Measurements from ENCODE around the gene KCNIP1. TPM values are rescaled to one million over a fixed set of nuclear protein-coding genes. Genes with fewer than 3 reads are reported as not detected.

KCNIP1 gene
- total RNA-seq, 2 experiments from 2014 or later: not detected

- CTCF ChIA-PET: no interaction called here
- POLR2A ChIA-PET: no interaction called here
Measured at GRCh38 chr5:170557314-170557713, 53.5 kb downstream of the KCNIP1 start.

- POLR2A ChIA-PET: no interaction called here
- CTCF ChIA-PET: no interaction called here
Measured at GRCh38 chr5:170559296-170559695, 55.5 kb downstream of the KCNIP1 start.

- ChIA-PET CTCF (no interaction called here), POLR2A (no interaction called here)
Measured at GRCh38 chr5:170560938-170561337, 57.1 kb downstream of the KCNIP1 start.

- POLR2A ChIA-PET: no interaction called here
- CTCF ChIA-PET: no interaction called here
Measured at GRCh38 chr5:170562166-170562874, 58.5 kb downstream of the KCNIP1 start.

- POLR2A ChIA-PET: no interaction called here
- CTCF ChIA-PET: no interaction called here
Measured at GRCh38 chr5:170562875-170563228, 59.0 kb downstream of the KCNIP1 start.

GRCh38 chr5:170563824-170564567, 60.2 kb downstream of the KCNIP1 start:
- POLR2A ChIA-PET: no interaction called here
- CTCF ChIA-PET: no interaction called here

GRCh38 chr5:170565072-170565471, 61.3 kb downstream of the KCNIP1 start:
- ChIA-PET POLR2A (no interaction called here), CTCF (no interaction called here)

- POLR2A ChIA-PET: no interaction called here
- CTCF ChIA-PET: interaction anchor here (0.6 to 1.0 kb wide), 3 partner anchors 13 to 1233 kb away, joined by 3 read pairs; no protein-coding TSS in a partner anchor
Measured at GRCh38 chr5:170569101-170569500, 65.3 kb downstream of the KCNIP1 start.

GRCh38 chr5:170570476-170570875, 66.7 kb downstream of the KCNIP1 start:
- CTCF ChIA-PET: interaction anchor here (1.1 to 2.4 kb wide), 2 partner anchors 54 to 136 kb away, joined by 3 to 5 read pairs; no protein-coding TSS in a partner anchor
- POLR2A ChIA-PET: no interaction called here

GRCh38 chr5:170571281-170571731, 67.5 kb downstream of the KCNIP1 start:
- ChIA-PET POLR2A (no interaction called here), CTCF (interaction anchor here (1.1 to 2.4 kb wide), 2 partner anchors 53 to 136 kb away, joined by 3 to 5 read pairs; no protein-coding TSS in a partner anchor)

- ChIA-PET CTCF (interaction anchor here (0.6 to 3.2 kb wide), 5 partner anchors 24 to 1488 kb away, joined by 3 to 11 read pairs (median 5); no protein-coding TSS in a partner anchor), POLR2A (no interaction called here)
Measured at GRCh38 chr5:170571875-170572852, 68.3 kb downstream of the KCNIP1 start.

GRCh38 chr5:170573114-170573513, 69.3 kb downstream of the KCNIP1 start:
- CTCF ChIA-PET: interaction anchor here (0.6 to 3.2 kb wide), 3 partner anchors 23 to 1489 kb away, joined by 3 to 11 read pairs (median 6); no protein-coding TSS in a partner anchor
- POLR2A ChIA-PET: interaction anchor here (0.6 kb wide), 1 partner anchor 324 kb away, joined by 4 read pairs; no protein-coding TSS in a partner anchor

- CTCF ChIA-PET: interaction anchor here (3.2 kb wide), 1 partner anchor 24 kb away, joined by 11 read pairs; no protein-coding TSS in a partner anchor
- POLR2A ChIA-PET: interaction anchor here (0.6 kb wide), 1 partner anchor 325 kb away, joined by 4 read pairs; no protein-coding TSS in a partner anchor
Measured at GRCh38 chr5:170573660-170574059, 69.8 kb downstream of the KCNIP1 start.

GRCh38 chr5:170576602-170577535, 73.0 kb downstream of the KCNIP1 start:
- CTCF ChIA-PET: no interaction called here

GRCh38 chr5:170579601-170580000, 75.8 kb downstream of the KCNIP1 start:
- ChIA-PET CTCF (no interaction called here), POLR2A (no interaction called here)

More at GRCh38 chr5:170576602-170577535, 73.0 kb downstream of the KCNIP1 start:
- POLR2A ChIA-PET: no interaction called here

- ChIA-PET CTCF (interaction anchor here (0.5 kb wide), 1 partner anchor 13 kb away, joined by 3 read pairs; no protein-coding TSS in a partner anchor), POLR2A (no interaction called here)
Measured at GRCh38 chr5:170581211-170581610, 77.4 kb downstream of the KCNIP1 start.

- POLR2A ChIA-PET: no interaction called here
Measured at GRCh38 chr5:170582644-170583330, 79.0 kb downstream of the KCNIP1 start.

GRCh38 chr5:170584003-170584402, 80.2 kb downstream of the KCNIP1 start:
- POLR2A ChIA-PET: no interaction called here
- CTCF ChIA-PET: no interaction called here

More at GRCh38 chr5:170582644-170583330, 79.0 kb downstream of the KCNIP1 start:
- CTCF ChIA-PET: interaction anchor here (0.6 kb wide), 1 partner anchor 166 kb away, joined by 3 read pairs; no protein-coding TSS in a partner anchor
